Prostate gland (tissue), 2 donors: Measurements from ENCODE around the gene ANKS3.

Source experiments
- CTCF ChIP-seq, 4 experiments: fragments of 200-600 bp in 2 of 4; fragments of 450-650 bp in 2 of 4; sonication (generic) in 2 of 4; IDR thresholded peaks; 1 replicate in 3 of 4; 2 replicates in 1 of 4; pipeline ENCODE4 v1.5.1; 2016 to 2019; ENCODE audit warnings: antibody characterized with exemption in 4 of 4, mild to moderate bottlenecking in 2 of 4, moderate library complexity in 2 of 4
- POLR2A ChIP-seq: fragments of 450-650 bp; IDR thresholded peaks from one replicate; pipeline ENCODE4 v1.6.1; 2016; ENCODE audit warnings: antibody characterized with exemption, mild to moderate bottlenecking
- POLR2AphosphoS5 ChIP-seq: sonication (generic); formaldehyde crosslinking; IDR thresholded peaks from one replicate; pipeline ENCODE4 v1.6.1; 2017; ENCODE audit warnings: antibody characterized with exemption

DNA sequence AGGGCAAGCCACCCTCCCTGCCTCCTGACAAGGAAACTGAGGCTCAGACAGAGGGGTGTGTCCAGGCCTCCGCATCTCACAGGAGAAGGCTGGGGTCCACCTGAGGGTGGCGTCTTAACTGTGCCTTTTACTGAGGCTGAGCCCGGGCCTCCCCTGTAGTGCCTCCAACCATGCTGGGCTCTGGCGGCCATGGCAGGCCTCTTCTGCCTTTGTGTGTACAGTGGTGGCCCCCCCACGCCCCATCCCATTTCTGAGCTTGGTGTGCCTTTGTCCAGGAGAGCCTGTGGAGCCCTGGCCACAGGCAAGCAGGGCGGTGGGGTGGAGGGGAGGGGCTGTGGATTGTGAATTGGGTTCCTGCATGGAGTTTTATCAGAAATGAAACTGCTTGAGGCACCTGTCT lies 78.3 kb downstream of the ANKS3 start:
- no peak for TF ChIP-seq POLR2AphosphoS5
- no peak for TF ChIP-seq CTCF (IDR thresholded peaks at IDR 0.05)
- no peak for TF ChIP-seq POLR2A
